GM12892 (cell line): ENCODE data around the gene CLDN14.
A peak's percentile ranks its signal among the peaks of the same experiment; 100 is the strongest.

Experiments used
- DNase-seq: peaks from one replicate; pipeline ENCODE4 v3.0.0; 2011; ENCODE audit not compliant: insufficient read length
- FAIRE-seq: peaks from 2 replicates; lab custom pipeline; 2011; peaks lifted over from hg19 to GRCh38; lab: Jason Lieb, UNC
- POLR2A ChIP-seq: IDR thresholded peaks from 2 replicates; pipeline ENCODE4 v1.6.1; 2011; ENCODE audit warnings: low read depth, low read length, control low read depth
- POLR2AphosphoS5 ChIP-seq: IDR thresholded peaks from 2 replicates; pipeline ENCODE4 v1.6.1; 2011; ENCODE audit warnings: low read depth, low read length, control low read depth
- TAF1 ChIP-seq: IDR thresholded peaks from 2 replicates; pipeline ENCODE4 v1.6.1; 2011; ENCODE audit warnings: low read depth, mild to moderate bottlenecking, control low read depth, low read length, borderline replicate concordance

Gene CLDN14

GRCh38 chr21:36511484-36512220 lies 31.7 kb upstream of the CLDN14 start:
- no peak for DNase-seq
- TF ChIP-seq TAF1, result no peak
- TF ChIP-seq POLR2A, result no peak
- TF ChIP-seq POLR2AphosphoS5, result no peak
- peak; percentile 85 for FAIRE-seq

GRCh38 chr21:36510911-36511310 lies 31.0 kb upstream of the CLDN14 start:
- DNase-seq (no peak), FAIRE-seq (peak; percentile 88)
- TF ChIP-seq POLR2A, result no peak
- TF ChIP-seq TAF1, result no peak
- TF ChIP-seq POLR2AphosphoS5, result no peak

GRCh38 chr21:36509973-36510664 lies 30.2 kb upstream of the CLDN14 start:
- no peak for TF ChIP-seq TAF1
- no peak for TF ChIP-seq POLR2A
- TF ChIP-seq POLR2AphosphoS5, result no peak
- DNase-seq (no peak), FAIRE-seq (peak; percentile 42)

GRCh38 chr21:36508948-36509347 lies 29.0 kb upstream of the CLDN14 start:
- no peak for TF ChIP-seq POLR2A
- no peak for TF ChIP-seq POLR2AphosphoS5
- TF ChIP-seq TAF1, result no peak
- DNase-seq (no peak), FAIRE-seq (no peak)

- TF ChIP-seq TAF1 (no peak), POLR2A (no peak), POLR2AphosphoS5 (no peak)
- DNase-seq, result no peak
- FAIRE-seq, result peak; percentile 30
These were observed 27.6 kb upstream of the CLDN14 start for GRCh38 chr21:36507397-36508018.

GRCh38 chr21:36506482-36506881 lies 26.6 kb upstream of the CLDN14 start:
- FAIRE-seq (no peak), DNase-seq (no peak)
- TF ChIP-seq POLR2A (no peak), POLR2AphosphoS5 (no peak), TAF1 (no peak)

- DNase-seq (no peak), FAIRE-seq (peak; percentile 5)
- no peak for TF ChIP-seq POLR2AphosphoS5
- no peak for TF ChIP-seq TAF1
- no peak for TF ChIP-seq POLR2A
These were observed 24.4 kb upstream of the CLDN14 start for GRCh38 chr21:36504067-36505058.

- FAIRE-seq, result no peak
These were observed 22.4 kb upstream of the CLDN14 start for GRCh38 chr21:36502365-36502764.

GRCh38 chr21:36501589-36501892 lies 21.6 kb upstream of the CLDN14 start:
- TF ChIP-seq POLR2AphosphoS5 (no peak), POLR2A (no peak), TAF1 (no peak)
- DNase-seq, result no peak
- FAIRE-seq, result no peak

More at GRCh38 chr21:36502365-36502764, 22.4 kb upstream of the CLDN14 start:
- no peak for TF ChIP-seq POLR2AphosphoS5
- TF ChIP-seq TAF1, result no peak
- TF ChIP-seq POLR2A, result no peak
- no peak for DNase-seq

- no peak for DNase-seq
- FAIRE-seq, result no peak
- TF ChIP-seq TAF1 (no peak), POLR2A (no peak), POLR2AphosphoS5 (no peak)
These were observed 19.9 kb upstream of the CLDN14 start for GRCh38 chr21:36499578-36500471.
